ENCODE results near the gene BNC2.

The BNC2 gene

DNA sequence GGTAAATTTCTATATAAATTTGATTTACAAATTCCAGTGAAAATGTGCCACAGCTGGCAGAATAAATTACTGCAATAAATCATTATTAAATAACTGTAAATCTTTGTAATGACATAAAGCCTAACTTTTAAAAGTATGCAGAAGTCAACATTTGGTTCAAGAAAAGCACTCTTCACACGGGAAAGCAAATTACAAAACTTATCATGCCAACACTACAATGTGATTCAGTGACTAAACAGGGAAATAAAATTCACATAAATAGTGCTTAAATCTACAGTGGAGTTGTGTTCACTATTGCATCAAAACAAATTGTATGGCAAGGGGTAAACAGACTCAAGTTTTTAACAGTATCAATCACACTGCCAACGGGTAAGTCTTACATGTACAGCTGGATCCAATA lies 117.2 kb downstream of the BNC2 start:
- DNase-seq: no peak

- DNase-seq: no peak
Observed at GRCh38 chr9:16752601-16753000, 117.9 kb downstream of the BNC2 start.

- DNase-seq: no peak
Observed at GRCh38 chr9:16750553-16750952, 119.9 kb downstream of the BNC2 start.

GRCh38 chr9:16745359-16745758 lies 125.1 kb downstream of the BNC2 start:
- DNase-seq: no peak

GRCh38 chr9:16744394-16744793 lies 126.1 kb downstream of the BNC2 start:
- DNase-seq: no peak

- DNase-seq: no peak
Observed at GRCh38 chr9:16743375-16743774, 127.1 kb downstream of the BNC2 start.

DNA sequence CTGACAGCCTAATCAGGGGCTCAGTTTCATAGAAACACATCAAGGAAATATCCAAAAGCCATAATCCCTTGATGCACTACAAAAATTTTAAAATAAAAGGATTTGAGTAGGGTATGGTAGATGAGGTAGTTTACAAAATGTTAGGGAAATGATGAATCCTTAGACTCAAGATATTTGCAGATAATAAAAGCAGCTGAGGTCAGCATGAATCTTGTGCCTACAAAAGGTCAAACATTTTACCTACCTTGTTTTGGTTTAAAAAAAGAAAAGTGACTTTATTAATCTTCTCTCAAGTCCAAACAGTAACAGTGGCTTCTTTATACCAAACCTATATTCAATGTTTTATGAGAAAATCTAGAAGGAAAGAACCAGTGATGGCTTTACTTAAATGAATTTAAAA lies 135.5 kb downstream of the BNC2 start:
- no peak for DNase-seq

DNA sequence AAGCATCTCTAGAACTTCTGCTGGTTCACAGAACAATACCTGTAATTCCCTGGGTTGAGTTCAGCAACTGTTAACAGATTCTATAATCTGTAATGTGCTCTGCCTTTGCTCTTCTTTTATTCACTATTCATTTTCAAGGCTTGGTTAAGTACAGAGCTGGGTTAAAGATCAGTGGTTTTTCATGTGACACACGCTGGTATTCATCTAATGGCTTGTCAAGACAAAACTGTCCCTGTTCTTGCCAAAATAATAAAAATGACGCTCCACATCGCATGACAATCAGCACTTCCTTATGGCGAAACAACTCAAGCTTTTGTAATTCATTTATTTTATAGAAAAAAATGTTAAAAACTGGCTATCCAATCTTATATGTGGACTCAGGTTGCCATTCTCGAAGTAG lies 137.9 kb downstream of the BNC2 start:
- DNase-seq: no peak

GRCh38 chr9:16730162-16730561 lies 140.3 kb downstream of the BNC2 start:
- no peak for DNase-seq

GRCh38 chr9:16729651-16730050 lies 140.8 kb downstream of the BNC2 start:
- DNase-seq: no peak

- no peak for DNase-seq
Observed at GRCh38 chr9:16728137-16728508, 142.3 kb downstream of the BNC2 start.

- no peak for DNase-seq
Observed at GRCh38 chr9:16727452-16728136, 142.9 kb downstream of the BNC2 start.

- no peak for DNase-seq
Observed at GRCh38 chr9:16726718-16727451, 143.6 kb downstream of the BNC2 start.

- no peak for DNase-seq
Observed at GRCh38 chr9:16726029-16726428, 144.4 kb downstream of the BNC2 start.

GRCh38 chr9:16725066-16725465 lies 145.4 kb downstream of the BNC2 start:
- DNase-seq: no peak

- DNase-seq: no peak
Observed at GRCh38 chr9:16721972-16722371, 148.5 kb downstream of the BNC2 start.

- no peak for DNase-seq
Observed at GRCh38 chr9:16720386-16720785, 150.1 kb downstream of the BNC2 start.

GRCh38 chr9:16719921-16720320 lies 150.5 kb downstream of the BNC2 start:
- DNase-seq: no peak

- no peak for DNase-seq
Observed at GRCh38 chr9:16718952-16719351, 151.5 kb downstream of the BNC2 start.

- no peak for DNase-seq
Observed at GRCh38 chr9:16718296-16718695, 152.2 kb downstream of the BNC2 start.

GRCh38 chr9:16716601-16717000 lies 153.9 kb downstream of the BNC2 start:
- no peak for DNase-seq

DNA sequence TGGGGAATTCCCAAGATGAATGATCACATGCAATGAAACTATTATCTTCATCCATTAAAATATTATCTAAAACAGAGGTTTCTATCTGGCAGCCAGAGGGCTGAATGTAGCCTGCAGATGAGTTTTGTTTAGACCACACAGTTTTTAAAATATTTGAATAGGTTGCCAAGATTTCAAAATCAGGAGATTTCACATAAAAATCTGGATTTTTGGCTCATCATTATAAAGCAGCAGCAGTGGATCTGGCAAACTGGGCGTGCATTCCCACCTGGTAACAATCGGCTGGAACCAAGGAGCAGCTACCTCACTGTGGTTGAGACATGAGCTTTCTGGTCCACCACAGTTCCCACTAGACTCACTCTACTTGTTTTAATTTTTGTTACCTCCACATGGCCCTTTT lies 155.1 kb downstream of the BNC2 start:
- DNase-seq: no peak

GRCh38 chr9:16712787-16713186 lies 157.7 kb downstream of the BNC2 start:
- no peak for DNase-seq

DNA sequence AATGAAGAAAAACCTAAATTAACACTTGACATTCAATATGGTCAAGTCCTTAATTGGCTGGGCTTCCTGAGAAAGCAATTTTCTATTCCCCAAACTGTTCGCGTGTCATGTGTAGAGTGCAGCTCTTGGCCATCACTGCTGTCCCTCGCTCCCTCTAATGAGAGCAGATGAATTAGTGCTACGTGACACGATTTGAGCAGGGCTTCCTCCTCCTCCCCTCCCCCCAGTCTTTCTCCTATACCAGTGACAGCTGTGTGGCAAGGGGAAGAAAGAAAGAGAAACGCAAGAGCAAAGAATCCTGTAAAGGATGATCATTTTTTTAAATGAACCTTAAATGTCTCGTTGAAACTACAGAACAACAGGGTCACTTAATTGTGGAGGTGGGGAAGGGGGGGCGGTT lies 159.6 kb downstream of the BNC2 start:
- no peak for DNase-seq

GRCh38 chr9:16709924-16710323 lies 160.5 kb downstream of the BNC2 start:
- no peak for DNase-seq
